Esophagus muscularis mucosa (tissue), 4 donors: ENCODE data around the gene PRKCQ. TPM values are rescaled to one million over a fixed set of nuclear protein-coding genes. Genes with fewer than 3 reads are reported as not detected.

Experiments used
- DNase-seq: peaks from one replicate; pipeline ENCODE4 v3.0.0-alpha.2; 2017; ENCODE audit errors: extremely low spot score
- H3K27ac ChIP-seq, 4 donors: fragments of 200-600 bp; sonication (generic); replicated peaks in 1 of 4; 1 replicate in 3 of 4; 2 replicates in 1 of 4; pipeline ENCODE4 v1.5.1; 2016 to 2019; ENCODE audit warnings: mild to moderate bottlenecking in 1 of 4
- H3K27me3 ChIP-seq, 4 donors: fragments of 200-600 bp; sonication (generic); one replicate each; pipeline versions ENCODE4 v1.5.1 to v1.6.0; 2016 to 2019
- H3K36me3 ChIP-seq, 4 donors: fragments of 200-600 bp; sonication (generic); one replicate each; pipeline ENCODE4 v1.5.1; 2016 to 2019
- H3K4me1 ChIP-seq, 4 donors: fragments of 200-600 bp; sonication (generic); one replicate each; pipeline ENCODE4 v1.5.1; 2016 to 2019
- H3K4me3 ChIP-seq, 4 donors: fragments of 200-600 bp; sonication (generic); 1 replicate in 2 of 4; 2 replicates in 2 of 4; pipeline ENCODE4 v1.5.1; 2016 to 2019; ENCODE audit warnings: mild to moderate bottlenecking in 4 of 4, moderate library complexity in 1 of 4
- H3K9me3 ChIP-seq, 4 donors: fragments of 200-600 bp; sonication (generic); 1 replicate in 3 of 4; 2 replicates in 1 of 4; pipeline ENCODE4 v1.5.1; 2016 to 2019
- EP300 ChIP-seq: sonication (generic); formaldehyde crosslinking; IDR thresholded peaks from one replicate; pipeline ENCODE4 v1.6.1; 2017; ENCODE audit warnings: antibody characterized with exemption
- POLR2A ChIP-seq: fragments of 450-650 bp; IDR thresholded peaks from one replicate; pipeline ENCODE4 v1.6.1; 2017; ENCODE audit warnings: antibody characterized with exemption, moderate library complexity, mild to moderate bottlenecking, low read depth
- POLR2AphosphoS5 ChIP-seq, 2 donors: sonication (generic); formaldehyde crosslinking; IDR thresholded peaks; one replicate each; pipeline ENCODE4 v1.6.1; 2017; ENCODE audit warnings: antibody characterized with exemption in 2 of 2
- WGBS: methylation state at CpG from one replicate; pipeline ENCODE4 v1.1.5; 2018; 5-methylcytosine and 5-hydroxymethylcytosine counted together
- intact Hi-C: fragments of 100-400 bp; cut with DNase I; formaldehyde crosslinking; loops from one replicate; pipeline ENCODE4 v1.15.1; 2023
- total RNA-seq, 4 donors: library from RNA; depleted of rRNA; stranded (reverse); fragments of >200 nt; gene quantifications; one replicate each; pipeline versions ENCODE4 v1.1.0 to v1.2.1, GENCODE V29; 2016
- TF ChIP-seq, protein P1 (sequence below), 3 experiments: fragments of 200-600 bp in 2 of 3; fragments of 450-650 bp in 1 of 3; sonication (generic) in 2 of 3; IDR thresholded peaks; one replicate each; pipeline ENCODE4 v1.5.1; 2017 to 2019; ENCODE audit warnings: antibody characterized with exemption in 3 of 3, mild to moderate bottlenecking in 2 of 3, moderate library complexity in 1 of 3

Gene PRKCQ
- total RNA-seq, 4 donors from 2014 or later, result 4.6 to 9.4 (median 6.8) TPM

DNA sequence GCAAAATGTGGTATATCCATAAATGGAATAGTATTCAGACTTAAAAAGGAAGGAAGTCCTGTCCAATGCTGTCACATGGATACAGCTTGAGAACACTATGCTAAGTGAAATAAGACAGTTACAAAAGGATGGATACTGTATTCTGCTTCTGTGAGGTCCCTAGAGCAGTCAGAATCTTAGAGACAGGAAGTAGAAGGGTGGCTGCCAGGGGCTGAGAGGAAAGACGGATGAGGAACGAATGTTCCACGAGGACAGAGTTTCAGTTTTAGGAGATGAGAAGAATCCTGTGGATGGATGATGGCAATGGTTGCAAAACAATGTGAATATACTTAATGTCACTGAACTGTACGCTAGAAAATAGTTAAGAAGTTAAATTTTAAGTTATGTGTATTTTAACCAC lies 3.8 kb downstream of the PRKCQ start:
- Histone ChIP-seq H3K4me3 (no peak overlapping the region), H3K9me3 (no peaks in the 10 kb centered on the region), H3K27me3 (peaks cover 0 to 58% (median 7%) of the 10 kb centered on the region in 4 donors), H3K4me1 (peaks cover 0 to 14% (median 12%) of the 10 kb centered on the region in 4 donors), H3K27ac (no peak overlapping the region), H3K36me3 (no peaks in the 10 kb centered on the region)
- DNase-seq, result no peak
- intact Hi-C loops, result no loop called here
- 72% methylated on average over 4 of the region's 4 CpGs for WGBS
- TF ChIP-seq, protein P1, sequence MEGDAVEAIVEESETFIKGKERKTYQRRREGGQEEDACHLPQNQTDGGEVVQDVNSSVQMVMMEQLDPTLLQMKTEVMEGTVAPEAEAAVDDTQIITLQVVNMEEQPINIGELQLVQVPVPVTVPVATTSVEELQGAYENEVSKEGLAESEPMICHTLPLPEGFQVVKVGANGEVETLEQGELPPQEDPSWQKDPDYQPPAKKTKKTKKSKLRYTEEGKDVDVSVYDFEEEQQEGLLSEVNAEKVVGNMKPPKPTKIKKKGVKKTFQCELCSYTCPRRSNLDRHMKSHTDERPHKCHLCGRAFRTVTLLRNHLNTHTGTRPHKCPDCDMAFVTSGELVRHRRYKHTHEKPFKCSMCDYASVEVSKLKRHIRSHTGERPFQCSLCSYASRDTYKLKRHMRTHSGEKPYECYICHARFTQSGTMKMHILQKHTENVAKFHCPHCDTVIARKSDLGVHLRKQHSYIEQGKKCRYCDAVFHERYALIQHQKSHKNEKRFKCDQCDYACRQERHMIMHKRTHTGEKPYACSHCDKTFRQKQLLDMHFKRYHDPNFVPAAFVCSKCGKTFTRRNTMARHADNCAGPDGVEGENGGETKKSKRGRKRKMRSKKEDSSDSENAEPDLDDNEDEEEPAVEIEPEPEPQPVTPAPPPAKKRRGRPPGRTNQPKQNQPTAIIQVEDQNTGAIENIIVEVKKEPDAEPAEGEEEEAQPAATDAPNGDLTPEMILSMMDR (IDR thresholded peaks at IDR 0.05), result no peak
- no peak for TF ChIP-seq EP300
- no peak for TF ChIP-seq POLR2AphosphoS5 (IDR thresholded peaks at IDR 0.05)
- TF ChIP-seq POLR2A, result no peak

DNA sequence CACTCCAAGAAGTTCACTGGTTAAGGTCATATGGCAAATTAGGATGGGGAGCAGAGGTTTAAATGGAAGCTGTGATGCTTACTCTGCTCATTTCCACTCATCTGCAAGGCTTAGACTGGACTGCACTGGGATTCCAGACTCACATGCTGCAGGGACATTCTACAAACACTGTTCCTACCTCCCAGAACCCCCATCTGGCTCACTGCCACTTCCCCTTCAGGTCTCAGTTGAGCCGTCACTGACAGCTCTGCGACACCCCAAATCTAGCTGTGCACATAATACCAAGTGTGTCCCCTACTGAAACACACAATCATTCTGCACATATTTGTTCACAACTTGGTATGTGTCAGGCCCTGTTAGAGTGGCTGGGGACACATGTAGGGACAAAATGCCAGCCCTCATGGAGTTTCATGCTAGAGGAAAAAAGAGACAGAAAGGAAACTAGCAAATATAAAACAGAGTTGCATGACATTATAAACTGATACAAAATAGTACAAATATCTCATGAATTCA lies 5.4 kb downstream of the PRKCQ start:
- TF ChIP-seq, protein P1 (IDR thresholded peaks at IDR 0.05), result no peak
- TF ChIP-seq POLR2A (no peak), EP300 (no peak), POLR2AphosphoS5 (IDR thresholded peaks at IDR 0.05) (no peak)
- Histone ChIP-seq H3K4me1 (peaks cover 0 to 4% (median 3%) of the 10 kb centered on the region in 4 donors), H3K27me3 (peaks cover 0 to 43% (median 6%) of the 10 kb centered on the region in 4 donors), H3K4me3 (no peak overlapping the region), H3K27ac (no peak overlapping the region), H3K9me3 (no peaks in the 10 kb centered on the region), H3K36me3 (no peaks in the 10 kb centered on the region)
- no peak for DNase-seq
- 89% methylated on average over 2 of the region's 2 CpGs for WGBS
- intact Hi-C loops, result no loop called here

DNA sequence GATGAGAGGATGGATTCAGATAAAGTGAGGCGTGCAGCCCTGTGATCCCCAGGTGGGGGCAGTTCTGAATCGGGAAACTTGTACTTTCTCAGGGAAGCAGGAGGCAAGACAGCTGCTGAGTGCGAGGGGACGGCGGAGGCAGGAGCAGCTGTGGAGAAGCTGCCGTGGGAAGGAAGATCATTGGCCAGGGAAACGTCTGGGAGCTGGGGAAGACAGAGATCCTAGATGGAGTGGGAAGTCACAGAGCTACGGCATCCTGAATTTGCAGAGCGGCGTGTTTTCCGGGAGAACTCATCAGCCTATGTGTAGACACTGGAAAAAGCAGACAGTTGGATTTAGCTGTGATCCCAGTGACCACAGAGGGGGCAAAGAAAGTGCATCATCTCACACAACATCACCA lies 9.2 kb downstream of the PRKCQ start:
- WGBS, result 72% methylated on average over 11 of the region's 11 CpGs
- Histone ChIP-seq H3K36me3 (no peaks in the 10 kb centered on the region), H3K27me3 (peaks cover 0 to 8% (median 0%) of the 10 kb centered on the region in 4 donors), H3K9me3 (no peaks in the 10 kb centered on the region), H3K4me3 (no peak overlapping the region), H3K4me1 (no peaks in the 10 kb centered on the region), H3K27ac (no peak overlapping the region)
- DNase-seq, result no peak
- TF ChIP-seq POLR2AphosphoS5 (IDR thresholded peaks at IDR 0.05) (no peak), EP300 (no peak), POLR2A (no peak)
- TF ChIP-seq, protein P1 (IDR thresholded peaks at IDR 0.05), result no peak
- intact Hi-C loops, result no loop called here

DNA sequence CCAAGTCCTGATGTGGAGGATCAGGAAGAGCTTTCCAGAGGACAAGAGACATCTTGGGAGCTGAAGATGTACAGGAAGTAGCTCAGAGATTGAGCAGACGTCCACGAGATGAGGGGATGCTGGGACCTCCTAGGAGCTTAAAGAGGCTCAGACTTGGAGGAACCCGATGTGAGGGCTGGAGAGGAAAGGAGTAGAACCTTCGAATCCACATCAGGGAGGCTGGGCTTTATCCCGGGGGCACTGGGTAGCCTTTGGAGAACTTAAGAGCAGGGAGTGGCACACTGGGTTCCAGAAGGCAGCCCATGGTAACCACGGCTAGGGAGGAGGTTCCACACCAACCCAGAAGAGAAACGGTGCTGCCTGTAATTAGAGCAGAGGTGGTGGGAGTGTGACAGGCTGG lies 10.8 kb downstream of the PRKCQ start:
- intact Hi-C loops, result no loop called here
- no peak overlapping the region for H3K4me3 ChIP-seq
- no peak overlapping the region for H3K27ac ChIP-seq
- no peaks in the 10 kb centered on the region for H3K9me3 ChIP-seq
- DNase-seq, result peak; percentile 82
- TF ChIP-seq POLR2AphosphoS5 (IDR thresholded peaks at IDR 0.05), result no peak
- TF ChIP-seq POLR2A, result no peak
- no peak for TF ChIP-seq EP300
- TF ChIP-seq, protein P1 (IDR thresholded peaks at IDR 0.05), result no peak
- no peaks in the 10 kb centered on the region for H3K4me1 ChIP-seq
- no peaks in the 10 kb centered on the region for H3K36me3 ChIP-seq
- peaks cover 0 to 2% (median 0%) of the 10 kb centered on the region in 4 donors for H3K27me3 ChIP-seq
- 80% methylated on average over 7 of the region's 7 CpGs for WGBS

DNA sequence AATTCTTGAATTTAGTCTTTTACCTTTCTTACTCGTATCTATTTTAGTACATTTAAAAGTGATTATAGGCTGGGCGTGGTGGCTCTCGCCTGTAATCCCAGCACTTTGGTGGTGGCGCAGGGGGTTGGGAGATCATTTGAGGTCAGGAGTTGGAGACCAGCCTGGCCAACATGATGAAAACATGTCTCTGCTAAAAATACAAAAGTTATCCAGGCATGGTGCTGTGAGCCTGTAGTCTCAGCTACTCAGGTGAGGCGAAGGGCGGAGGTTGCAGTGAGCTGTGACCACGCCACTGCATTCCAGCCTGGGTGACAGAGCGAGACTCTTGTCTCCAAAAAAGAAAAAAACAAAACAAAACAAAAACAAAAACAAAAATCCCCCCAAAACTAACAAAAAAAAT lies 12.2 kb downstream of the PRKCQ start:
- DNase-seq, result no peak
- Histone ChIP-seq H3K9me3 (no peaks in the 10 kb centered on the region), H3K36me3 (no peaks in the 10 kb centered on the region), H3K27me3 (no peaks in the 10 kb centered on the region), H3K4me1 (no peaks in the 10 kb centered on the region), H3K4me3 (no peak overlapping the region), H3K27ac (no peak overlapping the region)
- TF ChIP-seq POLR2AphosphoS5 (IDR thresholded peaks at IDR 0.05), result no peak
- TF ChIP-seq POLR2A, result no peak
- TF ChIP-seq EP300, result no peak
- TF ChIP-seq, protein P1 (IDR thresholded peaks at IDR 0.05), result no peak
- 92% methylated on average over 8 of the region's 8 CpGs for WGBS
- intact Hi-C loops, result no loop called here
